DMS114 treated with DMSO at 0.1 percent for 48 hours (cell line): ENCODE results near the gene SLIT3.

Experiments used
- DNase-seq: peaks from one replicate; lab custom pipeline; 2025; ENCODE audit not compliant: unreplicated experiment; lab: John Stamatoyannopoulos, UW

Gene SLIT3

DNA sequence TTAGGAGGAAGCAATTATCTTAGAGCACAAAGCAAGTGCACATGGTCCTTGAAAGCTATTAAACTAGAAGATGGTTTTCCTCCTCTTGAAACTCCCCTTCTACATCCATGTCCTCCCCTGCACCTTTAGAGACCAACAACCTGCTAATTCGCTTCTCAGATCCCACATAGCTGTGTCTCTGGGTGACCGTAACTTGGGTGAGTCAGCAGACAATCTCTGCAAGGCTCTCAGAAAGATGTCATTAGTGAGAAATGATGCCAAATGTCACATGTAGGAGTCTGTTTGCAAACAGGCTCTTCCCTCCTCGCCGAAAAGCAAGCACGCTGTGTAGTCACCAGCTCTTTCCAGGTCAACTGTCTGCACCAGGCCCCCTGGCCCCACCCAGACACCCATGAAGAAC, 291.8 kb downstream of the SLIT3 start:
- no peak for DNase-seq

DNA sequence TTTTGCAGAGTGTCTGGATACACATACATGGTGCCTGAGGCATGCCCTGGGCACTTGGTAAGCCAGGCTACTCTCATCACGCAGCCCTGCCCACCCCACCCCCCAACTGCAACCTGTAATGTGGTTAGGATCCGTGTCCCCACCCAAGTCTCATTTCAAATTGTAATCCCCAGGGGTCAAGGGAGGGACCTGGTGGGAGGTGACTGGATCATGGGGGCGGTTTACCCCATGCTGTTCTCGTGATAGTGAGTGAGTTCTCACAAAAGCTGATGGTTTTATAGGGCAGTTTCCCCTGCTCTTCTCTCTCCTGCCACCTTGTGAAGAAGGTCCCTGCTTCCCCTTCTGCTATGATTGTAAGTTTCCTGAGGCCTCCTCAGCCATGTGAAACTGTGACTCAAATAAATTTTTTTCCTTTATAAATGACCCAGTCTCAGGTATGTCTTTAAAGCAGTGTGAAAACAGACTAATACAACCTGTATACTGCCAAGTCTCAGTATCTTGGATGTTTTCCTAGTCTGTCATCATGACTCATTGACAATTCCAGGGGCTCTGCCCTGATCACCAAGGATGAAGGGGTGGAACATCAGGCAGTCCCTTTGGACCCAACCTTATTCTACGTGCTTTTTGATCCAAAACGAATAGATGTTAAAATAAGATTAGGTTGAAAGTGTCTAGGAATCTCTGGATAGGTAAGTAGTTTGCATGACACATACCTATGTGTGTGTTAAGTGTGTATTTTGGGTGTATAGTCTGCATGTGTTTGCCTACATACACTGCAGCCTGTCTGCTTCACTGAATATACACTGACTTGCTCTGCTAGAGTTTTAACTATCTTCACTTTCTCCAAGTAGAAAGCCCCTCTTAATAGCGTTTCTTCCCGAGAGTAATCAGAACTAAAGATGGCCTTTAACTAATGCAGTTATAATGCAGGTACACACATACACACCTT, 293.8 kb downstream of the SLIT3 start:
- no peak for DNase-seq

DNA sequence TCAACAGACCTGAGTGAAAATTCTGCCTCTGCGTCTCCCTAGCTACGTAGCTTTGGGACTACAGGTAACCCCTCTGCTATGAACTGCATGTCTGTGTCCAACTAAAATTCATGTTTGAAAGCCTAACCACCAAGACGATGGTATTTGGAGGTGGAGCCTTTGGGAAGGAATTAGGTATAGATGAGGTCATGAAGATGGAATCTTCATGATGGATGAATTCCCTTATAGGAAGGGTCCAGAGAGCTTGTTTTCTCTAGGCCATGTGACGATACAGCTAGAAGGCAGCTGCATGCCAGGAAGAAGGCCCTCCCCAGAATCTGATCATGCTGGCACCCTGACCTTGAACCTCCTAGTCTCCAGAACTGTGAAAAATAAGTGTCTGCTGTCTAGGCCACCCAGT, 296.4 kb downstream of the SLIT3 start:
- no peak for DNase-seq

DNA sequence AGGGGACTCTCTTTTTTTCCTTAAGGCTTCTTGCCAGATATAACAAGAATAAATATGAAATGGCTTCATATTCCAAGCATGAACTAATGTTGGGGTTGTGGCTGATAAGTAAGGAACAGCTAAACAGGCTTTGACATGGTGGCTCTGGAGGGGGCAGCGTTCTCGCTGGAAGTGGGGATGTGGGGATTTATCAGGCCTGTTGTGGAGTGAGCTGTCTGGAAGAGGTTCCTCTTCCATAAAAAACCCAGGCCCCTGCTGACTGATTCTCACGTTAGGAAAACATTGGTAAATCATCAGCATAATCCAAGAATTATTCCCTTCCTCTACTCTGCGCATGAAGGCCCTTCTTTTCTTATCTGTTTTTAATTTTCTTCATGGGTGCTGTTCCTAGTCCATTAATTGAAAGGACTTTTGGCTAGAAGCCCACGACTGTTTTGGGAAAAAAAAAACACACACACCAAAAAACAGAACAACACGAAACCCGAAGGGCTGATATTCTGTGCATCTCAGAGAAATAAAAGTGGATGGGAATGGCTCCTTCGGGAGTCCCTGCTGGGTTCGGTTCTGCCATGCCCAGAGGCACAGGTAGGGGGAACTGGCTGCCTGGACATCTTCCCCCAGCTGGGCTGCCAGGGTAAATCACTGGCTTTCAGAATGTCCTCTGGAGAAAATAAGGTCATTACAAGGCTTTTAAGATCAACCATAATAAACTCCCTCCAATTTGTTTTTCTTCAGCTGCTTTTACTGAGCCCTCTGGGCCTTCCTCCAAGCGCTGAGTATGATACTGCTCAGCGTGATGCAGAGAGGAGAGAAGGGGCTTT, 297.0 kb downstream of the SLIT3 start:
- DNase-seq, result no peak

DNA sequence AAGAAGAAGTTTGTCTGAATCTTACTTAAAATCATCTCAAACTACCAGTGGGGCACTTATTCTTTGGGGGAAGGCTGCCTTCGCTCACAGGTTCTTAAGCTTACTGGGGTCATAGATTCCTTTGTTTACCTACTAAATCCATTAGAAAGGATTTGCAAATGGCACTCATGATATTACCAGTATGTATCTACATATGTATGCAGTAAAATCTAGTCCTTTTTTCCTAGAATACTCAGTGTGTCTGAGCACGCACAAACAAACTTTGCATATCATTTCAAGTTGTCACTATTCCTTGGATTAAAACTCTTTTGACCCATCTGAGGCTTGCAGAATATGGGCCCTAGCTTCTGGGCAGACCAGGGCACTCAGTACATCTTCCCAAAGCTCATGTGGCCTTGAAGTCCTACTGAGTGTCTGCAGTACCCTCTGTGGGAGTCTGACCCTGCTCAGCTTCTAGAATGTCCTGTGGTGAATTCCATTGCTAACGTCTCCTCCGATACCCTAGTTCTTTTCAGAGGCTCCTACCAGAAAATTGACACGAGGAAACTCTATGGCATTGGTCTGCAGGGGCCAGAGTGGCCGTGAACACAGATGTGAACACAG, 297.9 kb downstream of the SLIT3 start:
- DNase-seq, result no peak

DNA sequence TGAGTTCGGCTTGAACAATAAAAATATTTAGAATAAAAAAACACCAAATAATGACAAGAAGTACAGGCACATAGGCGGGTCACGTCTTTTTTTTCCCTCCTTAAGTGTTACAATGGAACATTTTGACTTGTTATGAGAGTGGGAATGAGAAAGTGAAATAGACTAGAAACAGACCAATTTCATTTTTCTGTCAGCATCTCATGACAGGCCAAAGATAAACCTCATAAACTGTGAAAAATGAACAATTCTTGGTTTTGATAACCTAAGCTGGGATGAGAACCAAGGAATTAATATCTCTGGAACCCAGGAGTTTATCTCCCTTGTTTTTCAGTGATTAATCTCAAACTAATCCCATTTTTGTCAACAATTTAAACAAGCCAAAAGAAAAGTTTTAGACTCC, 299.5 kb downstream of the SLIT3 start:
- DNase-seq, result no peak

DNA sequence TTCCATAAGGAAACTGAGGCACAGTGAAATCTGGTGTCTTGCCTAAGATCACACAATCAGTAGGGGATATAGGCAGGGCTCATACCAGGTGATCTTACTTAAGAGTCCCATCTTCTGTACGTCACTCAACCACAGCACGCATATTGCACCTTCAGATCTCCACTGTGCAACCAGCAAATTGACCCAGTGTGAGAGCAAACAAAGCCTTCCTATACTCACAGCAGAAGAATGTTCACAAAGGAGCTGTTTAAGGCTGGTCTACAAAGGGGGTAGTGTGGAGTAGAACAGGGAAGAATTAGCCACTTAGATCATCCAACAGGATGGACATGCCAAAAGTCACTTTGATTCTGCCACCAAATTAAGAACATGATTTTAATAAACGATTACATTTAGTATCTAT, 305.9 kb downstream of the SLIT3 start:
- DNase-seq, result no peak

DNA sequence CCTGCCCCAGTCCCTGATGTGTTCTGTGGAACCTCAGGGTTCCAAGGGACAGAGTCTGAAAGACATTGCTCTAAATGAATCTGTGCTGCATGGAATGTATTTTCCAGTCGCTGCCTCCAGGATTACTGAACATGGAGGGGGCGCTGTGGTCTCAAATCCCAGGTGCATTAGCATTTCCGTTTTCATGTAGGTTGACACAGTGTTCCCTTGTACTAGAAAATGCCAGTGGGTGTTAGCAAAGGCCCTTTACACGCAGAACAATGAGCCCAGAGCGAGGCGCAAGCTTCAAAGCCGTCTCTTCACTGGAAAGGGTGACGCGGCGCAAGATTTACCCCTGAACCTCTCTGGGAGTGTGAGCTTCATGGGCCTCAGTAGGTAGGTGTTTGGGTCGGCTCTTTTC, 308.3 kb downstream of the SLIT3 start:
- no peak for DNase-seq

DNA sequence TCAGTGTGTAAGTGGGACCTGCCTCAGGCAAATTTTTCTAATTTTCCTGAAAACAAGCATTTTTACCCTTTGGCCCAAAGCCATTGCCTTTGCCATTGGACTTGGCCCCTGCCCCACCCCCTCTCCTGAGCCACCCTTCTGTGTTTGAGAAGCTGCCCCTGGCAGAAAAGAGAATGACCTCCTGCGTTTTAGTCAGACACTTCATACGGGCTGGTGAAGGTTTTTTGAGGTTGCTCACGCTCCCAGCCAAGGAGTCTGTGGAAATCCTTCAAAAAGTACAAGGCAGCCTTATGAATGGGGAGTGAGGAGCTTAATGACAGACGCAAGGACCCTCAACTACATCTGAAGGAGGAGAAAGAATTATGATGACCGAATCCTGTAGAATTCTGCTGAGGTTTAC, 308.9 kb downstream of the SLIT3 start:
- DNase-seq, result no peak

DNA sequence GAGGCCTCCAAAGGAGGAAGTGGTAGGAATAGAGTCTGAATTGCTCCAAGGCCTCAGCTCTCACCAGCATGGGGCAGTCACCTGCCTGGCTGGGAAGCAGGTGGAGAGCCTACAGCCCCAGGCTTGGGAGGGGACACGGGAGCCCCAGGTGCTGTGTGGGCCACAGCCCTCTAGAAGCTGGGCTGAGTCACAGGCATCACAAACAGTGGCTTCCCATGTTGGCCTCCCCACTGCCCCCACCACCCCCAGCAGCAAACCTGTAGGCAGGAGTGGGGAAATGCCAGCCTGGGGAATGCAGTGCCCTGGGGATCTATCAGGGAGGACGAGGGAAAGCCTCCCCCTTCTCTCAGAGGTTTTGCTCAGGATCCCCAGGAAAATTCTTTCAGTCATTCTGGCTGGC, 309.6 kb downstream of the SLIT3 start:
- DNase-seq, result no peak

DNA sequence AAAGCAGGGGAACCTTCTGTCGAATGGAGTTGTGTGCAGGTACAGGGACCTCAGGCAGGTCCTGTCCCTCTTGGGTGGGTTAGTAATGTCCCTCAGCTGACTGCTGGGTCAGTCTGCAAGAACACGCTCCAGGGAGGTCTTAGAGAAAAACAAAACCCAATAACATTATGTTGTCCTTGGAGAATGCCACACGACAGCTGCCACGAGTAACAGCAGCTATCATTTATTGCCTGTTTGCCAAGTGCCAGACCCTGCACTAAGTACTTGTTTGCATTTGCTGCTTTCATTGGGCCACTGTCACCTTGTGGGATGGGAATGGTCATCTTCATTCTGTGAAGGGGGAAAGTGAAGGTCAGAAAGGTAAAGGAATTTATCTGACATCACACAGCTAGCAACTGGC, 310.3 kb downstream of the SLIT3 start:
- no peak for DNase-seq

DNA sequence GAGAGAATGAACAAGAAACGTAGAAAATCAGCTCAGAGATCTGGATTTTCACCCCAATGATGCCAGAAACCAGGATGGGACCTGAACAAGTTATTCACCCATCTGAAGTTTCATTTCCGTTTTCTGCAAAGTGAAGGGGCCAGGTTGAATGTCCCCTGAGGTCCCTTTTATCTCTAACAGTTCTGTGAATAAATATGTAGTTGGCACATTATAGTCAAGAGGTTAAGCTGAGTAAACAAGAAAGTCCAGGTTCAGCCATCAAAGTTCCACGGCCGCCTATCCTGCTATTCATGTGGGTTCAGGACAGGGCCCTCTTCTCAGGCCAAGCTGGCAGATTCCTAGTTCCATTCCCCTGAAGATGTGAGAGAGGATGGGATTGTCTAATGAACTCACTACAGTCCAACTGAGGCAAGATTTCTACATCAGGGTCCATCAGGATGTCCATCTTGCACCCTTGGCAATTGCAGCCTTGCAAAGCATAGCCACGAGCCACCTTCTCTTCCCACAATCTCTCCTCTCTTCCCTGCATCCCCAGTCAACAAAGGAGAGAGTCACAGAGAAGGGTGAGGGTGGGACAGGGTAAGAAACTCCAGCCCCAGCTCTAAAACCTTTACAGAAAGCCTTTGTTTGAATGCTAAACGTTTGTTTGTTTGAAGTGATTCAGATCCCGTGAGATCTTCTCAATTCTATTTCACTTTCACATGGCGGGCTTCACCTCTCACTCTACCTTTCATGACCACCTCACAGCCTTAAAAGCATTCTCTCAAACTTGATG, 311.0 kb downstream of the SLIT3 start:
- no peak for DNase-seq

DNA sequence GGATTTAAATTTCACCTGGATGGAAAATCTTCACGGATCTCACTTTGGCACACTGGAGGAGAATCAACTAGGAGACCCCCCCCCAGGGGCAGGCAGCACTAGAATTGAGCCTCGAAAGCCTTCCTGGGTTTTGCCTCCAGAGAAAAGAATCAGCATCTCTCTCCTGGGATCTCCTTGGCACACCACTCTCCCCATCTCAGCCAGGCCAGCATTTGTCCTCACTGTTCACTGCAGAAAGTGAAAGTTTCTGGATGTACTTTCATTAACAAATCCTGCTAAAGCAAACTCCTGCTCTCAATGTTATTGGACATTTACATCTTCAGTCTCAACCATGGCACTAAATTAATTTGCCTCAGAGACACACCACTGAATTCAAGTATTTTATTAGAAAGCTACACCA, 312.2 kb downstream of the SLIT3 start:
- no peak for DNase-seq

DNA sequence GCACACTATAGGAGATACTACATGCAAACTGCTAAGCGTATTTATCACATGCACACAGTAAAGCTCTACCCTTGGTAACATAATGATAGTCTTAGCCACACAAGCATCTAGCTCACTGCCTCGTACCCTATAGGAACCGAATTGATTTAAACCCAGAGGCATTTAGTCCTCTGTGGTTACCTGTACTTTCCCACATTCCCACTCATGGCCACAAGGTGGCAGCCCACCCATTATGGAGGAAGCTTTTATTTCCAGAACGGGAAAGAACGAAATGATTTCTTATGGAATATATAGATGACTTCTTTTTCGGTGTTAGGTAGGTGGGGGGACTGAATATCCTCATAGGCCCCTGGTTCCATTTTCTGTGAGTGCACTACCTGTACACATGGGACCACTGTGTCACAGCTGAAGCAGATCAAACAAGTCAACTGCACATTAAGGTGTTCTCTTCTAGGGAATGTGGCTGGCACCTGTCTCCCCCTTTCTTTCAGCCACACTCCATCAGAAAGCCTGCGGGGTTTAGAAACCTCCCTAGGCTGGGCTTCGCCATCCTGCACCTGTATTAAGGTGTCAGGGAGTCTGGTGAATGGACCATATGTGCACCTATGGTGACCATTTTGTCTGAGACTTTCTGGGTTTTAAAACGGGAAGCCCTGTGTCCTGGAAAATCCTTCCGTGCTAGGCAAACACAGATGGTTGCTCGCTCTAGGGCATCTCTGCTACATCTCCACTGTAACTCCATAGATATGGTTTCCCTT, 313.2 kb downstream of the SLIT3 start:
- DNase-seq, result peak; percentile 53

DNA sequence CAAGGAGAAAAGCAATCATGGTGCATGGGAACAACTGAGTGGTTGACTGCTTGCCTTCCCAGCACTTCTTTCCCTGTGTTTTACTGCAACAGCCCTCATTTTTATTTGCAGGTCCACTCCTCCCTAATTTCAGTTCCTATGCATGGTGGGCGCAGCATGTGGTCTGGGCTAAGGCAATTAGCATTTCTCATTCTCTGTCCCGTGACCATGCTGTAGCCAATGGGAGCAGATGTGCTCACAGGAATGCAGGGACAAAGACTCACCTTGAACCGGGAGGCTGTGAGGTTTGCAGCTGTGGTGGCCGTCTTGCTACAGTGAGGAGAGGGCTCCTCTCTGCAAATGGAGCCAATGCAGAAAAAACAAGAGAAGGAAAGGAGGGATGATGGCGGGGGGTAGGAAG, 315.5 kb downstream of the SLIT3 start:
- no peak for DNase-seq

DNA sequence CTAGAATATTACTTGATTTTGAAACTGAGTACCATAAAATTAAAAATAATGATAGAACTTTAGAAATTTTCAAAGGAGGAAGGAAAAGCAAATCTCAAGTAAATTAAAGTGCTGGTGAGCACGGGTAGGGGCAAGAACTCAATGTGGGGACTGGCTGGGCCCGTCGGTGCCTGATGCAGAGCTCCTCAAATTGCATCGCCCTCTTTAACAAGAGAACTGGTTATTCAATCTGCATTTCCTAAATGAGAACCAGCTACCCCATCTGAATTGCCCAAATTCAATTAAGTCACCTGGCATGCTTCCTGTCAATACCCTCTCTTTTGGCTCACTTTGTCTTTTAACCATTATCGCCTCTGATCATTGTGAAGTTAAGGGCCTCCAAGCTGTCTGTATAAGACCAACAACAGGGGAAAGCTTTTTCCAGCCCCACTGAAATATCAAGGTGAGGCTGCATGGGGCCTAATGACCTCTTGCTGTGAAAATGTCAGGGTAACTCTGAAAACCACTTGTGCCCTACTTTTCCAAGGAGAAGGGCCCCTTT, 316.7 kb downstream of the SLIT3 start:
- no peak for DNase-seq

DNA sequence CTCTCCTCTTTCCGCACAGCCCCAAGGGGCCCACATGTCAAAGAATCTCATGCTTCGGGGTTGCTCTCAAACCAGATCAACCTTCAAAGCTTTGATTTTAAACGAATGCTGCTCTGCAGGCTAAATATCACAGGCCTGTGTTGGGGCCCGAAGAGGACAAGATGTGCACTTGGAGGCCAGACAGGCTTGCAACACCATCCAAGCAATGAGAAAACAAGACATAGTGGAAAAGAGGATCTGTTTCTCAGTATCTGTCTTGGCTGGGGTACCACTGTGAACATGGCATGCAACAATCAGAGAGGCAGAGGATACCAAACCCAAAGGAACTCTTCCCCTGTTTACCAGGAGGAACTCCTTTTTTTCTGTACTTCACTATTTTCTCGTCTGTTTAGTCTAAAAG, 321.8 kb downstream of the SLIT3 start:
- DNase-seq, result no peak

DNA sequence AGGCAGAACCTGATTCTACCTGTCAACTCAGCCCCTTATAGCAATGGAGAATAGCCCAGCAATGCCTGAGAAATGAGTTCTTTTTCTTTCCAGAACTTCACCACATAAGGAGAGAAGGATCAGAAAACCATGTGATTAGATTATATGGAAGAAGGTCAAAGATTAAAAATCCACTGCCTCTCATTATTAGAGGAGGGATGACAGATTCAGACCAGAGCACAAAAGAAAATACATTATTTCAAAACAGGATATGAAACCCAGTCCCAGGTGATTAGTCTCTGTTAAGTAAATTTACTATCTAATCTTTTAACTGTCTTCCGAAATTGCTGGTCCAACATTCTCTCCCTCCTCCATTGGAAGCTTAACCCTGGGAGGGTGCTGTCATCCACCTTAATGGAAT, 322.4 kb downstream of the SLIT3 start:
- DNase-seq, result no peak

DNA sequence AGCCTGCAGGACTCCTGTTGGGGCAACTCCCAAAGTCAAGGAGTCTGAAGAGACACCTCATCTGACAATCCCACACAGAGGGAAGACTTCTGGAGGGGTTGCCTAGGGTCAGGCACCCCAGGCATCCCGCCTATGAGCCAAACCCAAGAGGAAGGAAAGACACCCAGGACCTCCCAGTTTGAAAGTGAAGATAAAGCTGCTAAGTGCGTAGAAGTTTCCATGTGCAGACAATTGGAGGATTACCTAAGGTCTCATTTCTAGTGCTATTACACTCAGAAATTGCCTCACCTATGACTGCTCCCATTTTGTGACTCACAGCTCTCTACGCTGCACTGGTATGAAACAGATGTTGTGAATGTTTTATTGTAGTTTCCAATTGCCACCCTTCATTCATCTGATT, 322.9 kb downstream of the SLIT3 start:
- DNase-seq, result no peak
